ENCODE data around the gene SNAPC1.

Gene SNAPC1

DNA sequence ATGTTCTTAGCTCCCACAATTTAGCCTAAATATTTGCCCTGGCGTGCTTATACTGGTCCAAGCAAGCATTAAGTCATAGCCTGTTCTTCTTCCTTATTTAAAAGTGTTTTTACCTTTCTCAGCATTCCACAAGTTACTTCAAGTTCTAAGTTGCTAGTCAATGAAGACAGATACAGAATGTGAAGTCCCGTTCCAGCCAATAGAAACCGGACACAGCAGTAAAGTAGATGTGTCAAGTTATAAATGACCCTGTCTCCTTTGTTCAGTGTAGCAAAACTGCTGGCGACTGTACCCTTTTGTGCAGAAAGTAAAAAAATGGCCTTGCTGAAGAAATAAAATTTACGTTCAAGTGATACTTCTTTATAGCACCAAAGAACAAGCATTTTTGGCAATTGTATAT lies 3.9 kb downstream of the SNAPC1 start:
- no peak for TF ChIP-seq CTCF (IDR thresholded peaks at IDR 0.05; ENCODE audit: insufficient read depth, low read depth, low read length, missing control alignments)
- no peak overlapping the region for H3K4me3 ChIP-seq (ENCODE audit: low read depth, low read length)
- DNase-seq (ENCODE audit: low read depth), result no peak

GRCh38 chr14:61768240-61768639 lies 6.0 kb downstream of the SNAPC1 start:
- H3K4me3 ChIP-seq (ENCODE audit: low read depth, low read length), result no peak overlapping the region
- TF ChIP-seq CTCF (IDR thresholded peaks at IDR 0.05; ENCODE audit: insufficient read depth, low read depth, low read length, missing control alignments), result no peak
- DNase-seq (ENCODE audit: low read depth), result no peak

DNA sequence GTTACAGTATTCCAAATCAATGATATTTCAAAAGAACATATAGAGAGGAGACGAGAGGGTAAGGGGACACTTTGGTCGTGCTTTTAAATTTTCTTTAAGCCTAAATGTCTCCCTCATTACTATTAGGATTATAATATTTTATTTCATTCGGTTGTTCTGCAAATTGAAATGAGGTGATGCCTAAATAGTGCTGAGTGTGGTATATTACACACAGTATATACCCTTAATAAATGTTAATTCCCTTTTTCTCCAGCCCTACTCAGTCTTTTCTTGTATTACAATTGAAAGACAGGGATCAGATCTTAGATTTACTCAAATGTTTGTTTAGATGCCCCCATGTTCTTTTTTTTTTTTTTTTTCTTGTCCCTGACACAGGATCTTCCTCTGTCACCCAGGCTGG lies 7.7 kb downstream of the SNAPC1 start:
- DNase-seq (ENCODE audit: low read depth), result no peak
- H3K4me3 ChIP-seq (ENCODE audit: low read depth, low read length), result no peak overlapping the region
- no peak for TF ChIP-seq CTCF (IDR thresholded peaks at IDR 0.05; ENCODE audit: insufficient read depth, low read depth, low read length, missing control alignments)

- TF ChIP-seq CTCF (IDR thresholded peaks at IDR 0.05; ENCODE audit: insufficient read depth, low read depth, low read length, missing control alignments), result no peak
- DNase-seq (ENCODE audit: low read depth), result peak; percentile 14
- H3K4me3 ChIP-seq (ENCODE audit: low read depth, low read length), result no peak overlapping the region
These were observed 12.6 kb downstream of the SNAPC1 start for GRCh38 chr14:61774861-61775260.

DNA sequence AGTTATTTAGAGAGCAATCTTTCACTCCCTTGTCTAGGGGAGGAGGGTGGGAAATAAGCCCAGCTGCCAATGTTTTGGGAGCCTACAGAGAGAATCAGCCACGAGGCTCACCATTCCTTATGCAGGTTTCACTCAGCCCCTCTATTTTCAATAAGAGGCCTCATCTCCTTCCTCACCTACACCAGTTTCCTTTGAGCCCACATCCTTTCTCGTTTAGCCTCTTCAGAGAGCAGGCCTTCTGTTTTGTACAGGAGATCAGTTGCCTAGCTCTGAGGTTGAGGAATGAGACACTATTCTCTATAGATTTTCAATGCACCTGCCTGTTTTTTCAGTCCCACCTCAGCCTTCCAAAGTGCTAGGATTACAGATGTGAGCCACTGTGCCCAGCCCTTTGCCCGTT lies 17.9 kb downstream of the SNAPC1 start:
- no peak for TF ChIP-seq CTCF (IDR thresholded peaks at IDR 0.05; ENCODE audit: insufficient read depth, low read depth, low read length, missing control alignments)
- no peak overlapping the region for H3K4me3 ChIP-seq (ENCODE audit: low read depth, low read length)
- DNase-seq (ENCODE audit: low read depth), result peak; percentile 57

GRCh38 chr14:61797309-61797708 lies 35.1 kb downstream of the SNAPC1 start:
- no peak overlapping the region for H3K4me3 ChIP-seq (ENCODE audit: low read depth, low read length)
- DNase-seq (ENCODE audit: low read depth), result no peak
- no peak for TF ChIP-seq CTCF (IDR thresholded peaks at IDR 0.05; ENCODE audit: insufficient read depth, low read depth, low read length, missing control alignments)

GRCh38 chr14:61802010-61802568 lies 39.9 kb downstream of the SNAPC1 start:
- peak; percentile 28 for DNase-seq (ENCODE audit: low read depth)
- TF ChIP-seq CTCF (IDR thresholded peaks at IDR 0.05; ENCODE audit: insufficient read depth, low read depth, low read length, missing control alignments), result no peak

More at GRCh38 chr14:61802010-61802568, 39.9 kb downstream of the SNAPC1 start:
- H3K4me3 ChIP-seq (ENCODE audit: low read depth, low read length), result no peak overlapping the region

All from GM12865 (cell line).